Upper lobe of right lung (tissue), 1 donor: ENCODE measurements around the gene RPH3AL. TPM values are rescaled to one million over a fixed set of nuclear protein-coding genes. Genes with fewer than 3 reads are reported as not detected.

Experiments
- ATAC-seq: fragments of 200-7000 bp; cut with Tn5 transposase; one replicate; pipeline ENCODE4 v1.9.1; 2020; ENCODE audit warnings: mild to moderate bottlenecking, moderate library complexity
- DNase-seq: peaks from one replicate; pipeline ENCODE4 v3.0.0-alpha.2; 2020
- H3K27ac ChIP-seq: fragments of 200-600 bp; one replicate; pipeline ENCODE4 v1.8.0; 2022
- H3K27me3 ChIP-seq: fragments of 200-600 bp; one replicate; pipeline ENCODE4 v1.8.0; 2022; ENCODE audit warnings: mild to moderate bottlenecking
- H3K36me3 ChIP-seq: fragments of 200-600 bp; one replicate; pipeline ENCODE4 v1.8.0; 2022
- H3K4me1 ChIP-seq: fragments of 200-600 bp; one replicate; pipeline ENCODE4 v1.8.0; 2022
- H3K4me3 ChIP-seq: fragments of 200-600 bp; one replicate; pipeline ENCODE4 v1.8.0; 2022; ENCODE audit warnings: mild to moderate bottlenecking
- H3K9me3 ChIP-seq: fragments of 200-600 bp; one replicate; pipeline ENCODE4 v1.8.0; 2022
- intact Hi-C: fragments of 100-400 bp; cut with DNase I; formaldehyde crosslinking; loops from one replicate; pipeline ENCODE4 v1.11.0; 2022
- total RNA-seq: library from RNA; stranded (reverse); fragmentation: NEBNext Ultra II Directional; extraction: Animal tissue kit (Norgen Biotek cat#: 25700); gene quantifications from one replicate; pipeline ENCODE4 v1.2.1, GENCODE V29; 2021
- TF ChIP-seq, protein P1 (sequence below): fragments of 200-600 bp; IDR thresholded peaks from one replicate; pipeline ENCODE4 v1.8.0; 2022; ENCODE audit warnings: antibody characterized with exemption
- donor health status: DM: no; HTN: yes; CAD: no; lungs with severe emphysema.

Gene RPH3AL
- total RNA-seq, 1 donor from 2014 or later = 33.3 TPM

DNA sequence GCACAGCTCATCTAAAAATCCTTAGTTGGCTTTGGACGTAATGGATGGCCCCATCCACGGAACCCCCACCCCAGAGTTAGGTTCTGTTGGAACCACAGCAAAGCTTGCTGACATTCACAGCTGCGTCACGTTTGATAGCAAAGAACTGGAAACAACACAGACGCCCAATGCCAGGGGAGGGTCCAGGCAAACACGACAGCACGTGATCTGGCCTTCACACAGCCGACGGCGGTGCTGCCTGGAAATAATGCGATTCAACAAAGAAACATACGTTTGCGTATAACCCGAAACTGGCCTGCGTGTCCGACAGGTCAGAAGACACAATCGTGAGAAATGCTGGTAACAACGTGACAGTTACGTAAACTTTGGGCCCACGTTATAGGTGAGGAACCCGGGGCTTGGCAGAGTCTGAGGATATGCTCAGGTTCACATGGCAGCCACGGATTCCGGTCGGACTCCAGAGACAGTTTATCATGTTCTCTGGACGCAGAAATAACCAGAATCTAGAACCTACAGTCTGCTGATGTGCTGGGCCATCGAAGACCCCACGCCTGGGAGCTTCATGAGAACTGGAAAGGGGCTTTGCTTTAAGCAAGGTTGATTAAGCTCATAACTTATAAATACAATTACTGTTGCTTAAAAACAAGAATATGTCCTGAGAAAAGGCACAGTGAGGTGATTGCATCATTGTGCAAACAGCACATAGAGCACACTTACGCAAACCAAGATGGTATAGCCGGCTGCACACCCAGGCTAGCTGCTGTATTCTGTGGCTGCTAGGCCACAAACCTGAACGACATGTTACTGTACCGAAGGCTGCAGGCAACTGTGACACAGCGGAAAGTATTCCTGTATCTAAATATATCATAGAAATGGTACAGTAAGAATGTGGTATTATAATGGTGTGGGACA is 70.4 kb downstream of the RPH3AL start:
- Histone ChIP-seq H3K27ac (no peak overlapping the region), H3K36me3 (no peaks in the 10 kb centered on the region), H3K27me3 (no peaks in the 10 kb centered on the region), H3K4me3 (no peak overlapping the region), H3K9me3 (no peaks in the 10 kb centered on the region), H3K4me1 (peaks cover 8% of the 10 kb centered on the region)
- peak; percentile 55 for DNase-seq
- TF ChIP-seq, protein P1, sequence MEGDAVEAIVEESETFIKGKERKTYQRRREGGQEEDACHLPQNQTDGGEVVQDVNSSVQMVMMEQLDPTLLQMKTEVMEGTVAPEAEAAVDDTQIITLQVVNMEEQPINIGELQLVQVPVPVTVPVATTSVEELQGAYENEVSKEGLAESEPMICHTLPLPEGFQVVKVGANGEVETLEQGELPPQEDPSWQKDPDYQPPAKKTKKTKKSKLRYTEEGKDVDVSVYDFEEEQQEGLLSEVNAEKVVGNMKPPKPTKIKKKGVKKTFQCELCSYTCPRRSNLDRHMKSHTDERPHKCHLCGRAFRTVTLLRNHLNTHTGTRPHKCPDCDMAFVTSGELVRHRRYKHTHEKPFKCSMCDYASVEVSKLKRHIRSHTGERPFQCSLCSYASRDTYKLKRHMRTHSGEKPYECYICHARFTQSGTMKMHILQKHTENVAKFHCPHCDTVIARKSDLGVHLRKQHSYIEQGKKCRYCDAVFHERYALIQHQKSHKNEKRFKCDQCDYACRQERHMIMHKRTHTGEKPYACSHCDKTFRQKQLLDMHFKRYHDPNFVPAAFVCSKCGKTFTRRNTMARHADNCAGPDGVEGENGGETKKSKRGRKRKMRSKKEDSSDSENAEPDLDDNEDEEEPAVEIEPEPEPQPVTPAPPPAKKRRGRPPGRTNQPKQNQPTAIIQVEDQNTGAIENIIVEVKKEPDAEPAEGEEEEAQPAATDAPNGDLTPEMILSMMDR = no peak
- ATAC-seq = no peak
- intact Hi-C loops = no loop called here

DNA sequence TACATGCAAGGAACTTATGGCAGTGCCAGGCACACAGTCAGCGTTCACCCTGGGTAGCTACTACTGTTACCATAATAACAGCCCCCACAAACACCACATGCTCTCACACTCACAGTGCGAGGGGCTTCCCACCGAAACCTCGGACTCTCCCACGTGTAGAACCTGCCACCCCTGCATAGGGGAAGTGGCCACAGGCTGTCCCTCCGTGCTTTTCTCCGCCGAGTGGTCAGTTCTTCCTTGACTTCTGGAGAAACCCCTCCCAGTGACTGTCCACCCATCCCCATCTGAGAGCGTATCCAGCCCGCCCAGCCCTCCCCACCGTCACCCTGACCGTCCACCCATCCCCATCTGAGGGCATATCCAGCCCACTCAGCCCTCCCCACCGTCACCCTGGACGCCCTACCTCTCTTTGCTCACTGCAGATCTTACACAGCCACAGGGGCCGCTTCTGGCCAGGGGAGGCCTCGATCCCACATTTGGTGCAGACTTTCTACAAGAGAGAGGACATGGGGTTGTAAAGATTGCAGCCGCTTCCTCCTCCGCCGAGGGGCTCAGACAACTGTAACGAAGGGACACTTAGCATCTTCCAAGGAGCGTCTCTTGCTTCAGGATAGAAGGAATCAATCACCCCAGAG is 71.1 kb downstream of the RPH3AL start:
- intact Hi-C loops = no loop called here
- peaks cover 8% of the 10 kb centered on the region for H3K4me1 ChIP-seq
- peak; percentile 33 for DNase-seq
- no peaks in the 10 kb centered on the region for H3K27me3 ChIP-seq
- H3K36me3 ChIP-seq = no peaks in the 10 kb centered on the region
- ATAC-seq = no peak
- H3K9me3 ChIP-seq = no peaks in the 10 kb centered on the region
- H3K27ac ChIP-seq = no peak overlapping the region
- TF ChIP-seq, protein P1 = no peak
- no peak overlapping the region for H3K4me3 ChIP-seq

DNA sequence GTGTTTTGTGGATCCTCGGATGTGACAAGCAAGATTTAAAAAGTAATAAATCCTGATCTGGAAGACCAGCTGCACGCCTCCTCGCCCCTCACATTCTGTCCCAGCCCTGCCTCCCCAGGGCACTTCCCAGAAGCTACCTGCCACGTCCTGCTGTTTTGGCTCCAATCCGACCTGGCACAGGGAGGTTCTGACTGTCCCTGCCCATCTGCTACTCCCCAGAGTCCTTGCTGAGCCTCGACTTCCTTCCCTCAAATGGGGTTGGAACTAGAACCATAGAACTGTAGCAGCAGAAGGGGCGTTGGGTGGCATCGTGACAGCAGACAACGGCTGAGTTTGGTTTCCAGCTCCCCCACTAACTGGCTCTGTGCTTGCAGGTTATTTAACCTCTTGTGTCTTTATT is 71.7 kb downstream of the RPH3AL start:
- H3K27me3 ChIP-seq = no peaks in the 10 kb centered on the region
- no peaks in the 10 kb centered on the region for H3K36me3 ChIP-seq
- peak; percentile 40 for DNase-seq
- peak overlapping the region; percentile 72 for H3K27ac ChIP-seq
- no peak for ATAC-seq
- H3K4me1 ChIP-seq = peaks cover 8% of the 10 kb centered on the region
- intact Hi-C loops = no loop called here
- H3K4me3 ChIP-seq = no peak overlapping the region
- H3K9me3 ChIP-seq = no peaks in the 10 kb centered on the region
- TF ChIP-seq, protein P1 = no peak

DNA sequence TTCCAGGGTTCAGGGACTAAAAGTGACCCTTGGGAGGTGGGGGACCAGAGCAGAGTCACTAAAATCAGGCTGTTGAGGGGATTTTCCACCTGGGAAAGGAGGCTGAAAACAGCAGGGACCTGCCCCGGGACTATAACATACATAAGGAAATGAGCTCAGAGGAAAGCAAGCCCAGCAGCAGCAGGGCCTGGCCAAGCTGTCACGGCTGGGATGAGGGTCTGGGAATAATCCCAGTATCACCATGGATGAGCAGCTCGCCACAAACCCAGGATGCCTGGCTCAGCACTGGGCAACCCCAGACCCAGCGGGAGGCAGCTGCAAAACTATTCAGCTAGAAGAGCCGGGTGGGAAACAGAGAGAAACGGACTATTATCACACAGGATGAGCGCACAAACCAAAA is 72.4 kb downstream of the RPH3AL start:
- no peak for ATAC-seq
- H3K27ac ChIP-seq = peak overlapping the region; percentile 72
- intact Hi-C loops = no loop called here
- no peaks in the 10 kb centered on the region for H3K36me3 ChIP-seq
- no peaks in the 10 kb centered on the region for H3K27me3 ChIP-seq
- peaks cover 8% of the 10 kb centered on the region for H3K4me1 ChIP-seq
- DNase-seq = peak; percentile 47
- TF ChIP-seq, protein P1 = no peak
- H3K4me3 ChIP-seq = no peak overlapping the region
- H3K9me3 ChIP-seq = no peaks in the 10 kb centered on the region

GRCh38 chr17:279776-280175 is 72.8 kb downstream of the RPH3AL start:
- peaks cover 8% of the 10 kb centered on the region for H3K4me1 ChIP-seq
- intact Hi-C loops = no loop called here
- no peaks in the 10 kb centered on the region for H3K27me3 ChIP-seq
- no peak overlapping the region for H3K4me3 ChIP-seq
- ATAC-seq (no peak), DNase-seq (no peak)
- H3K36me3 ChIP-seq = no peaks in the 10 kb centered on the region
- TF ChIP-seq, protein P1 = no peak
- H3K9me3 ChIP-seq = no peaks in the 10 kb centered on the region
- H3K27ac ChIP-seq = peak overlapping the region; percentile 72
